Epithelial cell of esophagus (primary cell): Measurements from ENCODE around the gene CAMK2N1.

Source experiments
- DNase-seq: peaks from one replicate; pipeline ENCODE4 v3.0.0; 2010; ENCODE audit warnings: low read depth
- H3K4me3 ChIP-seq: 2 replicates; pipeline ENCODE4 v1.5.1; 2011; ENCODE audit warnings: mild to moderate bottlenecking, low read length, control low read depth
- TF ChIP-seq, protein P1 (sequence below): IDR thresholded peaks from 2 replicates; pipeline ENCODE4 v1.5.1; 2011; ENCODE audit warnings: low read depth, mild to moderate bottlenecking, low read length, control low read depth, inconsistent platforms; ENCODE audit not compliant: insufficient read depth; ENCODE audit errors: missing control alignments

The CAMK2N1 gene

GRCh38 chr1:20472121-20472520, 13.9 kb downstream of the CAMK2N1 start:
- H3K4me3 ChIP-seq = no peak overlapping the region
- TF ChIP-seq, protein P1, sequence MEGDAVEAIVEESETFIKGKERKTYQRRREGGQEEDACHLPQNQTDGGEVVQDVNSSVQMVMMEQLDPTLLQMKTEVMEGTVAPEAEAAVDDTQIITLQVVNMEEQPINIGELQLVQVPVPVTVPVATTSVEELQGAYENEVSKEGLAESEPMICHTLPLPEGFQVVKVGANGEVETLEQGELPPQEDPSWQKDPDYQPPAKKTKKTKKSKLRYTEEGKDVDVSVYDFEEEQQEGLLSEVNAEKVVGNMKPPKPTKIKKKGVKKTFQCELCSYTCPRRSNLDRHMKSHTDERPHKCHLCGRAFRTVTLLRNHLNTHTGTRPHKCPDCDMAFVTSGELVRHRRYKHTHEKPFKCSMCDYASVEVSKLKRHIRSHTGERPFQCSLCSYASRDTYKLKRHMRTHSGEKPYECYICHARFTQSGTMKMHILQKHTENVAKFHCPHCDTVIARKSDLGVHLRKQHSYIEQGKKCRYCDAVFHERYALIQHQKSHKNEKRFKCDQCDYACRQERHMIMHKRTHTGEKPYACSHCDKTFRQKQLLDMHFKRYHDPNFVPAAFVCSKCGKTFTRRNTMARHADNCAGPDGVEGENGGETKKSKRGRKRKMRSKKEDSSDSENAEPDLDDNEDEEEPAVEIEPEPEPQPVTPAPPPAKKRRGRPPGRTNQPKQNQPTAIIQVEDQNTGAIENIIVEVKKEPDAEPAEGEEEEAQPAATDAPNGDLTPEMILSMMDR = no peak
- DNase-seq = no peak

DNA sequence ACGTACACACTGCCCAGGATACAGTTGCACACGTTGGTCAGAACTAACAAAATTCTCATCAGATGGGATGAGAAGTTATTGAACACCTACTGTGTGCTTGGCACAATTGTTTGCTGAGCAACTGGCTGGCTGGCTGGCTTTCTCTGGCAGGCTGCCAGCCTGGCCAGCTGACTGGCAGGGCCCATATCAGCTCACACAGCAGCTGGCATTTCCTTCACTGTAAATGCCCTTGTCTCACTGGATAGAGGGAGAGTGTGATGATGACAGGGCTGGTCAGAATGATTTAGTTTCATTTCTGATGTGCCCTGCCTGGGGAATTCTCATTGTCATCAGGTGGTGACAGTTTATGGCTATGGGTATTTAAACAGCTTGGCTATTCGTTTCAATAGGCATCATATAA, 15.8 kb downstream of the CAMK2N1 start:
- H3K4me3 ChIP-seq = no peak overlapping the region
- TF ChIP-seq, protein P1 = no peak
- DNase-seq = no peak

DNA sequence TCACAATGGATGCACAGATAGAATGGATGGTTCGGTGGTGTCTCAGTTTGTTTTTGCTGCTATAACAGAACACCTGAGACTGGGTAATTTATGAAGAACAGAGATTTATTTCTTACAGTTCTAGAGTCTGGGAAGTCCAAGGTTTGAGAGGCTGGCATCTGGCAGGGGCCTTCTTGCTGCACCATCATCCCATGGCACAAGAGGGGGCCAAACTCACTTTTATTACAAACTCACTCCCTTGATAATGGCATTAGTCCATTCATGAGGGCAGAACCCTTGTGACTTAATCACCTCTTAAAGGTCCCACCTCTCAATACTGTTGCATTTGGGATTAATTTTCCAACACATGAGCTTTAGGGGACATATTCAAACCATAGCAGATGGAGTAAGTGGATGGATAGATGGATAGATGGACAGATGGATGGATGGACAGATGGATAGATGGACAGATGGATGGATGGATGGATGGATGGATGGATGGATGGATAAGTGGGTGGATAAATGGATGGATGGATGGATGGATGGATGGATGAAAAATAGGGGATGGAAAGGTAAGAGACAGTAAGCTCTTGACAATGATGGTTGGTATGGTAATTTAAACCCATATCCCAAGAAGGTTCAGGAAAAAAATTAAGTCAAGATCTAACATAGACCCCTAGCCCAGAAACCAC, 16.5 kb downstream of the CAMK2N1 start:
- TF ChIP-seq, protein P1 = no peak
- no peak overlapping the region for H3K4me3 ChIP-seq
- DNase-seq = no peak

- DNase-seq = no peak
- TF ChIP-seq, protein P1 = no peak
- no peak overlapping the region for H3K4me3 ChIP-seq
Observed at GRCh38 chr1:20466273-20466672, 19.7 kb downstream of the CAMK2N1 start.

DNA sequence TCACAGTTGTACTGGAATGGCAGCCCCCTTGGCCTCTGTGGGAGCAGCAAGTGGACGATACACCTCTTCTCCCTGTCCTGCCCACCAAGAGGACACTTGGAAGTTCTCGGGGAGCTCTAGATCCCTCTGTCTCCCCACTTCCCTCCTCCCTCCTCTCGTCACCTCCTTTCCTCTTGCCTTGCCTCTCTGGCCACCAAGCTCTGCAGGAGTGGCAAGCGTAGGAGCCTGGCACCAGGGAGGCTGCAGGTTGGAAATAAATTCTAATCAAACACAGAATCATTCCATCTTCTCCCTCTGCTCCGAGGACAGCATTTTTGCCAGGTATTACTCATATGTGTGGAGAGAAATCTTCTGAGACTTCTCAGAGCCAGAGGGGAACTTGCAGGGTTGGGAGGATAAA, 20.8 kb downstream of the CAMK2N1 start:
- TF ChIP-seq, protein P1 = no peak
- no peak overlapping the region for H3K4me3 ChIP-seq
- no peak for DNase-seq

- no peak for DNase-seq
- TF ChIP-seq, protein P1 = no peak
- H3K4me3 ChIP-seq = no peak overlapping the region
Observed at GRCh38 chr1:20463502-20463901, 22.5 kb downstream of the CAMK2N1 start.

DNA sequence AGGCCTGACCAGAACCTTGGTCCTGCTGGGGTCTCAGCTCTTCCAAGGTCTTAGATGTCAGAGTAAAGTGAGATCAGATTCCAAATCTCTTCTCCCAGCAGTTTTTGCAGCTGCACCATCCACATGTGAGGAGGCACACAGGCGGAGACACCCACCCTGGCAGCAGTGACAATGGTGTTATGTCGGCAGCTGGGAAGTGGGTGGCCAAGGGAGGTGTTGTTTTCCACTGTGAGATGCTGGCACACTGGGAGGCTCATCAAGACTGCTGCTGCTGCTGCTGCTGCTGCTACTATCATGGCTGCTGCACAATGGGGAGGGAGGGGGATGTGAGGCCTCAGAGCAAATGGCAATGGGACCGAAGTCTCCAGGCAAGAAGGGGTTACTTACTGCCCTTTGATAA, 23.6 kb downstream of the CAMK2N1 start:
- TF ChIP-seq, protein P1 = no peak
- H3K4me3 ChIP-seq = no peak overlapping the region
- DNase-seq = no peak
